Adrenal gland (tissue), 12 donors: Measurements from ENCODE around the gene CTSO. TPM values are rescaled to one million over a fixed set of nuclear protein-coding genes. Genes with fewer than 3 reads are reported as not detected.

Experiments
- DNase-seq, 7 donors: peaks; one replicate each; pipeline ENCODE4 v3.0.0-alpha.2; 2019 to 2020
- H3K27ac ChIP-seq, 5 donors: fragments of 200-600 bp; sonication (generic) in 4 of 5; 1 replicate in 3 of 5; 2 replicates in 2 of 5; pipeline versions ENCODE4 v1.5.1 to v1.8.0; 2016 to 2020; ENCODE audit warnings: mild to moderate bottlenecking in 1 of 5
- H3K27me3 ChIP-seq: fragments of 200-600 bp; 2 replicates; pipeline ENCODE4 v1.8.0; 2021
- H3K36me3 ChIP-seq, 2 donors: fragments of 200-600 bp; replicated peaks in 1 of 2; 1 replicate in 1 of 2; 2 replicates in 1 of 2; pipeline versions ENCODE4 v1.5.1 to v1.8.0; 2018 to 2022
- H3K4me1 ChIP-seq, 2 donors: fragments of 200-600 bp; replicated peaks in 1 of 2; 1 replicate in 1 of 2; 2 replicates in 1 of 2; pipeline versions ENCODE4 v1.5.1 to v1.8.0; 2018 to 2021
- H3K4me3 ChIP-seq, 4 donors: fragments of 200-600 bp; sonication (generic) in 3 of 4; one replicate each; pipeline ENCODE4 v1.5.1; 2016 to 2018
- H3K9me3 ChIP-seq, 3 donors: fragments of 200-600 bp; sonication (generic) in 1 of 3; replicated peaks in 1 of 3; 1 replicate in 2 of 3; 2 replicates in 1 of 3; pipeline versions ENCODE4 v1.5.1 to v1.8.0; 2016 to 2021
- POLR2A ChIP-seq, 2 donors: fragments of 450-650 bp; IDR thresholded peaks; one replicate each; pipeline ENCODE4 v1.6.1; 2017; ENCODE audit warnings: antibody characterized with exemption in 2 of 2, mild to moderate bottlenecking in 2 of 2, moderate library complexity in 1 of 2
- WGBS, 4 donors: extraction: QIAGEN DNeasy Blood & Tissue Kit in 2 of 4; methylation state at CpG; one replicate each; pipeline versions ENCODE4 v1.1.5 to v1.1.7; 2013 to 2017; 5-methylcytosine and 5-hydroxymethylcytosine counted together
- intact Hi-C, 2 donors: fragments of 100-400 bp; cut with DNase I; formaldehyde crosslinking; loops; one replicate each; pipeline versions ENCODE4 v1.14.1 to v1.15.0; 2022 to 2023
- polyA plus RNA-seq, 3 donors: library from polyadenylated mRNA; stranded (reverse); fragments of 200-250 nt in 2 of 3; fragments of 350-450 nt in 1 of 3; fragmentation: Illumina TruSeq in 1 of 3; extraction: RNeasy Lipid Tissue Mini Kit (QIAGEN cat#74804) in 1 of 3; gene quantifications; one replicate each; pipeline ENCODE4 v1.2.3, GENCODE V29; 2013 to 2014
- total RNA-seq, 9 donors: library from RNA; depleted of rRNA in 4 of 9; stranded (reverse); fragments of >200 nt in 4 of 9; fragments of 120-200 nt in 1 of 9; fragmentation: NEBNext Ultra II Directional in 1 of 9; extraction: Animal tissue kit (Norgen Biotek cat#: 25700) in 1 of 9; gene quantifications; one replicate each; pipeline versions ENCODE4 v1.1.0 to v1.2.4, GENCODE V29; 2013 to 2023
- TF ChIP-seq, protein P1 (sequence below), 6 experiments: fragments of 450-650 bp in 4 of 6; fragments of 200-600 bp in 2 of 6; sonication (generic) in 1 of 6; IDR thresholded peaks; 1 replicate in 5 of 6; 2 replicates in 1 of 6; pipeline versions ENCODE4 v1.5.1 to v1.8.0; 2016 to 2021; ENCODE audit warnings: antibody characterized with exemption in 6 of 6, mild to moderate bottlenecking in 2 of 6, moderate library complexity in 1 of 6
- donor health status: healthy with polysubstance abuse.
- donor health status: Bipolar disorder and iron deficiency.
- donor health status: DM: yes; HTN: yes; CAD: no.
- donor health status: DM: no; HTN: no; CAD: no.
- donor health status: DM: no; HTN: no; CAD: no.
- donor health status: DM: yes; HTN: yes; CAD: no.

Gene CTSO
- total and polyA plus RNA-seq, 12 donors: 5.0 to 46.9 (median 31.9) TPM

GRCh38 chr4:155921597-155921996, 32.1 kb downstream of the CTSO start:
- no peak for DNase-seq
- no peaks in the 10 kb centered on the region for H3K36me3 ChIP-seq
- no peak for TF ChIP-seq POLR2A (IDR thresholded peaks at IDR 0.05)
- TF ChIP-seq, protein P1, sequence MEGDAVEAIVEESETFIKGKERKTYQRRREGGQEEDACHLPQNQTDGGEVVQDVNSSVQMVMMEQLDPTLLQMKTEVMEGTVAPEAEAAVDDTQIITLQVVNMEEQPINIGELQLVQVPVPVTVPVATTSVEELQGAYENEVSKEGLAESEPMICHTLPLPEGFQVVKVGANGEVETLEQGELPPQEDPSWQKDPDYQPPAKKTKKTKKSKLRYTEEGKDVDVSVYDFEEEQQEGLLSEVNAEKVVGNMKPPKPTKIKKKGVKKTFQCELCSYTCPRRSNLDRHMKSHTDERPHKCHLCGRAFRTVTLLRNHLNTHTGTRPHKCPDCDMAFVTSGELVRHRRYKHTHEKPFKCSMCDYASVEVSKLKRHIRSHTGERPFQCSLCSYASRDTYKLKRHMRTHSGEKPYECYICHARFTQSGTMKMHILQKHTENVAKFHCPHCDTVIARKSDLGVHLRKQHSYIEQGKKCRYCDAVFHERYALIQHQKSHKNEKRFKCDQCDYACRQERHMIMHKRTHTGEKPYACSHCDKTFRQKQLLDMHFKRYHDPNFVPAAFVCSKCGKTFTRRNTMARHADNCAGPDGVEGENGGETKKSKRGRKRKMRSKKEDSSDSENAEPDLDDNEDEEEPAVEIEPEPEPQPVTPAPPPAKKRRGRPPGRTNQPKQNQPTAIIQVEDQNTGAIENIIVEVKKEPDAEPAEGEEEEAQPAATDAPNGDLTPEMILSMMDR (IDR thresholded peaks at IDR 0.05): no peak
- WGBS, 4 donors: 88 to 100% (median 98%) methylated on average over 1 of the region's 1 CpG
- no peaks in the 10 kb centered on the region for H3K4me1 ChIP-seq
- no peaks in the 10 kb centered on the region for H3K9me3 ChIP-seq
- intact Hi-C loops: no loop called here
- H3K27ac ChIP-seq: no peak overlapping the region
- H3K27me3 ChIP-seq: no peaks in the 10 kb centered on the region
- H3K4me3 ChIP-seq: no peak overlapping the region

DNA sequence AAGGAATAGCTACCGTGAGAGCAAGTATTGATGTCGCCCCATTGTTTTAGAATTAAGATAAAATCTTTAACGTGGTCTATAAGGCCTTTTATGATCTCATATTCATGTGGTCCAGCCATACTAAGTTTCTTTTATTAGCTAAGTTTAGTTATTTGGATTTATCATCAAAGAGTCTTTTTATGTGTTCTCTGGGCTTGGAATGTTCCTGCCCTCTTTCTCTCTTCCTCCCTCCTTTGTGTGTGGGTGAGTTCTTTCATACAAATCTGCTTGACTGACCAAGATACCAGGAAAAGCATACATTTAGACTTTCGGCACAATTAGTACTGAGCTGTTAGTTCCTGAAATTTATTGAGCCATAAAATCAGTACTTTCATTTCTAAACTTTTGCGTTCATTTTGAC, 38.9 kb downstream of the CTSO start:
- Histone ChIP-seq H3K27ac (no peak overlapping the region), H3K4me1 (no peaks in the 10 kb centered on the region), H3K4me3 (no peak overlapping the region), H3K36me3 (no peaks in the 10 kb centered on the region), H3K9me3 (no peaks in the 10 kb centered on the region), H3K27me3 (no peaks in the 10 kb centered on the region)
- no peak for DNase-seq
- TF ChIP-seq, protein P1 (IDR thresholded peaks at IDR 0.05): no peak
- no peak for TF ChIP-seq POLR2A (IDR thresholded peaks at IDR 0.05)
- 51 to 54% (median 52%) methylated on average over 5 of the region's 5 CpGs for WGBS, 4 donors
- intact Hi-C loops: no loop called here

DNA sequence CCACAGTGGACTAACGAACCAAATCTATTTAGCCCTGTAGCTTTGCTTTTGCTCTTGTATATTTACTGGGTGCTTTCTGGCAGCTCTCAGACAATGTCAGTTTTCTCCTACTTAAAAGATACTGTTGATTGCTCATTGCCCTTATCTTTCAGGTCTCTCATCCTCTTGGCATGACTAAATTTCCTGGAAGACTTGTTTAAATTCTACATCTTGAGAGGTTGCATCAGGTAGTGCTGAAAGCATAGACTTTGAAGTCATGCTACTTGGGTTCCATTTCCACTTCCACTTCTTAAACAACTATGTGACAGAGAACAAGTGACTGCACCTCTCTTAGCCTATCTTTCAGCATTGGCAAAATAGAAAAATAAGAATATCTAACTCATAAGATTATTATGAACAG, 41.8 kb downstream of the CTSO start:
- Histone ChIP-seq H3K36me3 (no peaks in the 10 kb centered on the region), H3K4me1 (no peaks in the 10 kb centered on the region), H3K27ac (no peak overlapping the region), H3K4me3 (no peak overlapping the region), H3K27me3 (no peaks in the 10 kb centered on the region), H3K9me3 (no peaks in the 10 kb centered on the region)
- intact Hi-C loops: no loop called here
- DNase-seq: no peak
- WGBS, 4 donors: 81 to 93% (median 86%) methylated on average over 1 of the region's 1 CpG
- TF ChIP-seq, protein P1 (IDR thresholded peaks at IDR 0.05): no peak
- TF ChIP-seq POLR2A (IDR thresholded peaks at IDR 0.05): no peak

DNA sequence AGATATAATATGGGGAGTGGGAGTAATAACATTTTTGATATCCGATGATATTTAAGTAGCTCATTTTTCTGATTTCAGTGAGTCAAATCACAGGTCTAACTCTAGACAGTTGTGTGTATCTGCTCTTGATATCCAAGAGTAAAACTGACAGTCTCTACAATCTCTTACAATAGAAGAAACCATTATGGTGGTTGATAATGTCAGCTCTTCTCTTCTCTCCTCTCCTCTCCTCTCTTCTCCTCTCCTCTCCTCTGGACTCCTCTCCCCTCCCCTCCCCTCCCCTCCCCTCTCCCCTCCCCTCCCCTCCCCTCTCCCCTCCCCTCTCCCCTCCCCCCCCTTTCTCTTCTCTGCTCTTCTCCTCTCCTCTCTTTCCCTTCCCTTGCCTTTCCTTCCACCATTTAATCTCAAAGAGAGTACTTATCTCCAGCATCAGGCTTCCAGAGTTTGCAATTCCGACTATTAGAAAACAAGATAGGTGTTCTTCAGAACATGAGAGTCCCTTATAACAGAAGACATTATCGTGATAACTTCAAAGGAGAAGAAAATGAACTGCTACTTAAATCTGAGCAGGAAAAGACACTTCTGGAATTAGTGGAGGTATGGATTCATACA, 43.9 kb downstream of the CTSO start:
- 87 to 93% (median 90%) methylated on average over 3 of the region's 3 CpGs for WGBS, 4 donors
- no peaks in the 10 kb centered on the region for H3K27me3 ChIP-seq
- no peak for TF ChIP-seq POLR2A (IDR thresholded peaks at IDR 0.05)
- TF ChIP-seq, protein P1 (IDR thresholded peaks at IDR 0.05): no peak
- intact Hi-C loops: no loop called here
- DNase-seq: no peak
- H3K36me3 ChIP-seq: no peaks in the 10 kb centered on the region
- H3K9me3 ChIP-seq: no peaks in the 10 kb centered on the region
- H3K27ac ChIP-seq: no peak overlapping the region
- H3K4me3 ChIP-seq: no peak overlapping the region
- H3K4me1 ChIP-seq: peaks cover 0 to 3% of the 10 kb centered on the region in 2 donors
